ENCODE data around the gene DNAJC7.

The DNAJC7 gene

DNA sequence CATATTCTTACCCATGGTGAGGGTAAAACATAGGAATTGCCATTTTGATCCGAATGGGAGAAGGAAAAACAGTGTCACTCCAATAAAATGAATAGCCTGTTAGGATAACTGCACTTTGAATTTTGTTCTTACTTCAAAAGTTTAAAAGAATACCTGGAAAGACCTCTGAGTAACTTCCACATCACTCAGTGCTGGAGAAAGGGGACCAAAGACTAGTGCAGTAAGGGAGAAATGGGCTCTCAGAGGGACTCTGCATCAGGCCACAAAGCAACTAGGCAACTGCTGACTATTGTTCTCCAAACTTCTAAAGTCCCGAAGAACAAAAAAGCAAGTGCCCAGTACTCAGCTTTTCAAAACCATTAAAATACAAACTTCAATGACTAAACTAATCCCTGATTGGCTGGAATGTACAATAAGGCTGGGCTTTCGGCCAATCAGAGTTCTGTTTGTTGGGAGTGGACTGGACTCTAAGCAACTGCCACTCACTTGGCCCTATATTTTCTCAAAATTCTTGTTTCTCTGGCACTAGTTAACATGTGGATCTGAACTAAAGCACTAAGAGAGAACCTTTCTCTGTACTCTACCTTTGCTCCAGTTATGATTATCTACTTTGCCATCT is 6.2 kb downstream of the DNAJC7 start:
- DNase-seq: no peak

DNA sequence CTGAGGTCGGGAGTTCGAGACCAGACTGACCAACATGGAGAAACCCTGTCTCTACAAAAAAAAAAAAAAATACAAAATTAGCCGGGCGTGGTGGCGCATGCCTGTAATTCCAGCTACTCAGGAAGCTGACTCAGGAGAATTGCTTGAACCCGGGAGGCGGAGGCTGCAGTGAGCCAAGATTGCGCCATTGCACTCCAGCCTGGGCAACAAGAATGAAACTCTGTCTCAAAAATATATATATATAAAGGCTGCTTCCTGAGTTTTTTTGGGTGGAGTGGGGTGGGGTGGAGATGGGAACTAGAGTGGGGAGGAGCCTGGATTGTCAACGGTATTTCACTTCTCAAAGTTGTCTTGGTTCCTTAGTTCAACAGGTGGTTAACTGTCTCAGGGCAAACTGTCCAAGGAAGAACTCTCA is 7.0 kb downstream of the DNAJC7 start:
- DNase-seq: peak; percentile 48

DNA sequence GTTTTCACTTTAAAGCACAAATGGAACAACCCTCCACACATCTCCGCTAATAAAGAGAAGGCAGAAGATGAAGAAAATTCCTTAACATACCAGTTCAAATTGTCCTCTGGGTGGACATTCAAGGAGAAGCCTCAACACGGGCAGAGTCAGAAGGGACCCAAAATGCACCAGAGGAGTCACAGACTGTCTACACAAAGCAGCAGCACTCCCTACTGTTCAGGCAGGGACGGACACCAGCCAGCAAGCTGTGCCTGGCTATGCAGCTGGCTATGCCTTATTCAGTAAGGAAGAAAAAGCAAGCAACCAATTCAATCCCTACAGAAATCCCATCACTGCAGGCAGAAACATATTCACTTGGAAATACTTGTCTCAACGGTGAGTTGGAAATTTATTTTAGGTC is 8.1 kb downstream of the DNAJC7 start:
- DNase-seq: no peak

DNA sequence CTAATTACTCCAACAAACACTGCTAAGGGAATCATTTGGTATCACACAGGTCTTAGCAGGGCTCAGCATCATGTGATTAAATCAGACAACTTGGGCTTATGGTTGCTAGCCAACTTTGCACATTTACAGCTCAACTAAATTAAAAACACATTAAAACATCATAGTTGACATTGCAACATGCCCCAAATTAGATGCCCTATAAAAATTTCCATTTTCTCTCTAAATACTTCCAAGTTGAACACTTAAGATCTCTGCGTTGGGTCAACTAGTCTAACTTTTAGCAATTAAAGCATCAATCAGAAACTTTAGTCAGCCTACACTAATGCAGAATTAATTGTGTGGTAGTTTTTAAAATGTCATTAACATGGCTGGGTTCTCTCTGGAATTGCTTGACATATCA is 12.1 kb downstream of the DNAJC7 start:
- no peak for DNase-seq

DNA sequence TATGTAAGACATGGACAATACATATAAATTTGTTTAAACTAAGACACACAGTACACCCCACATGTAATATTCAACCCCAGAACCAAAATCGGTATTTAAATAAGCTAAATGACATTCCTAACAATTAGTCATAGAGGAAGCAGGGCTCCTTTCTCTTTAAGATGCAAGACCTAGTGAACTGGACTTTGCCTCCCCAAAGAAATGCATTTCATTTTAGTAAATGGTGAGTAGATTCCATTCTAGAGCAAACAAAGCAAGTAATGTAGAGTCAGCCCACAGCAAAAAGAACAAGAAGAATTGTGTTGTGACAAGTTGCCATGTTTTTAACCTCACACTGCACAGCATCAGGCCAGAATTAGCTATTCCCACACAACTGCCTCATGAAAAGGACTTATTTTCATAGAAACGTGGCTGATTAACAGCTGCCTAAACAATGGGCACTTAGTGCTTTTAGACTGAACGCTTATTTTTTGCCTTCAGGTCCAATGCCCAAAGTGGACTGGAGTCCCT is 14.4 kb downstream of the DNAJC7 start:
- no peak for DNase-seq

- no peak for DNase-seq
Measured at GRCh38 chr17:42002175-42002791, 15.0 kb downstream of the DNAJC7 start.

DNA sequence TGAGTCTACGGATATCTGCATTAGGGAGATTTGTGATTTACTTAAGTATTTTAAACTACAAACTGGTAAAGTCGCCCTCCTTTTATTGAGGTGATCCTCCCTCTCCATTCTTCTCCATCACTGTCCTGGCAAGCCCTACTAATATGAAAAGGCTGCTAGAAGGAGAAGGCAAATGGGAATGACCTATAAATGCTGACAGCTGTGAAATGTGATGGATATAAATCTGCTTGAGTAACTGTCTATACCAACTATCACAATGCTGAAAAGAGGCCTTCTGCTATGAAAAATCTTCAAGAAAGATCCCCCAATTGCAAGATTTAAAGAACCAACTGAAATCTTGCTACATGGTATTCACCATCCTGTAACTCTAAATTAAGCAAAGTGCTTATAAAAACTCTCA is 15.5 kb downstream of the DNAJC7 start:
- no peak for DNase-seq

GRCh38 chr17:42000413-42001133 is 16.7 kb downstream of the DNAJC7 start:
- no peak for DNase-seq

DNA sequence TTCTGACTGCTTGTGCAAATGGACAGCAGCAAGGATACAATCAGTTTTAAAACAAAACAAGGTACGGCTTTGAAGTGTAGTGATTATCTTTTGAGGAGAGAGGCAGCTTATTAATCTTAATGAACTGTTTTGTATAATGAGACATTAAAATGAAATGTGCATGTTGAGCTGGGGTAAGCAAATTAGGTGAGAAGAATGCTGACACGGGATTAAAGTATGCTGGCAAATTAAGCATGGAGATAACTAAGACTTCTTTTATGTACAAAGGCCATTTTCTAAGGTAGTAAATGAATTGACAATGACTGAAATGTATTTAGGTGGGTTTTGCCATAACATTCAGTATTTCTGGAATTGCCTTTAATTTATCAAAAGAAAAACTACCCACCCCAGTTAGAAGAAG is 18.7 kb downstream of the DNAJC7 start:
- DNase-seq: no peak

- DNase-seq: no peak
Measured at GRCh38 chr17:41996855-41997164, 20.4 kb downstream of the DNAJC7 start.

- no peak for DNase-seq
Measured at GRCh38 chr17:41992576-41992975, 24.7 kb downstream of the DNAJC7 start.

DNA sequence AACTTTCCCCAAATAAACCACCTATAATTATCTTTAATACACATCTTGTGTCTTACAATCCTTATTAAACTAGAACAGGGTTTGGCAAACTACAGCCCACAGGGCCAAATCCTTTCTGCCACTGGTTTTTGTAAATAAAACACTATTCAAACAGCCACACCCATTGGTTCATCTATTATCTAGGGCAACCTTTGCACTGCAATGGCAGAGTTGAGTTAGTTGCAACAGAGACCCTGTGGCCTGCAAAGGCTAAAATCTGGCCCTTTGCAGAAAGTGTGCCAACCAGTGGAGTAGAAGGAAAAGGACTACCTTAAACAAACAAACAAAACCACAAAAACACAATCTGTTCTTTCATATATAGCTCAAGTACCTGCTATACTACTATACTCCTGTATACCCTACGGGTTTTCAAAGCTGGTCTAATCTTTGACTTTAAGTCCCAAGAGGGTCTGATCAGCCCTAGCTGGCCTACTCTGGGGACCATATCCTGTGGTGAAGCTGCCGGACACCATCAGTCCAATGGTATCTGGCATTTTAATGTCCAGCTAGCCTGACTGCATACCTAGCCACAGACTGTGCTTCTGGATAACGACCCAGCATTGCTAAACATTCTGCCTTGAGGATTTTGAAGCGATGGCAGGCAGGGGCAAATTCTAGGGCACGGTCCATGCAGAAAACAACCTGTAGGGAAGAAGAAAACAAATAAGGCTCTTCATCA is 27.4 kb downstream of the DNAJC7 start:
- no peak for DNase-seq

DNA sequence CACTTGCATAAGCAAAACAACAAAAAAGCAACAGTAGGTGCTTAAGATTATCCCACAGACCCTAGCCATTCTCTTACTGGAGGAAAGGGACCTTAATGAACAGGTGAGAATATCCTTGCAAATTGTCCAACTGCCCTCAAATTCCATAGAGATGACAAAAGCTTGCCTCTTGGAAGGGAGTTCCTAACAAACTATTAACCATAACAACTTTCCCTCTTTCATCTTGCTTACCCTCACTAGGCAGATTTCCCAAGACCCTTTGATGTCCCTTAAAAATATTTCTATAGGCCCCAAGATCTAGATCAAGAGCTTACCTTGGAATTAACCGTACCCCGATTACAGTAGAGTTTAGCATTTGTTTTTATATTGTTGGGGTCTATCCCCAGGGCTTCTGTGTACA is 28.8 kb downstream of the DNAJC7 start:
- no peak for DNase-seq

- no peak for DNase-seq
Measured at GRCh38 chr17:41987642-41988041, 29.6 kb downstream of the DNAJC7 start.

DNA sequence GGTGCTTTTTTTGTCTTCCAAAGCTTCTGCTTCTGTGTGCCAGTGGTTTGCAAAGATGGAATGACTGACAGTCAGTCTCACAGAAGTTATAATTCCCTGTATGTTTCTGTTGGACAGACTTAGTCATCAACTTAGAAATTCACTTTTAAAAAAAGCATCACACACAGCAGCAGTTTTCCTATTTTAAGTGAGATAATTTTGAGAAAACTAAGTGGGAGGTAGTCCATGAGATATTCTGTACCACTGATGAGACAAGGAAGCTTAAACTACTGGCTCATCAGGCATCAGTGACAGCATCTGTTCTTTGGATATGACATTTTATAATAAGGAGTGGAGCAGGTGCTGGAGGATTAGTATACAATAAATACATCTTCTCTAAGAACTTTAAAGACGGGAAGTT is 30.6 kb downstream of the DNAJC7 start:
- DNase-seq: no peak

DNA sequence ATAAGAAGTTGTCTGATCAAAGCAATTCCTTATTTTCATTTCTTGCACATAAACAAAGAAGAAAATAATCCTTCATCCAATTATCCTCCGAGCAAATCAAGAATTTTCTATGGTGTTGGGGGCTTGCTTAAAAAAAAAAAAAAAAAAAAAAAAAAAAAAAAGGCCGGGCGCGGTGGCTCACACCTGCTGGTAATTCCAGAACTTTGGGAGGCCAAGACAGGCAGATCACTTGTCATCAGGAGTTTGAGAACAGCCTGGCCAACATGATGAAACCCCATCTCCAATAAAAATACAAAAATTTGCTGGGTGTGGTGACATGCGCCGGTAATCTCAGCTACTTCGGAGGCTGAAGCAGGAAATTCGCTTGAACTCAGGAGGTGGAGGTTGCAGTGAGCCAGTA is 31.3 kb downstream of the DNAJC7 start:
- DNase-seq: no peak

DNA sequence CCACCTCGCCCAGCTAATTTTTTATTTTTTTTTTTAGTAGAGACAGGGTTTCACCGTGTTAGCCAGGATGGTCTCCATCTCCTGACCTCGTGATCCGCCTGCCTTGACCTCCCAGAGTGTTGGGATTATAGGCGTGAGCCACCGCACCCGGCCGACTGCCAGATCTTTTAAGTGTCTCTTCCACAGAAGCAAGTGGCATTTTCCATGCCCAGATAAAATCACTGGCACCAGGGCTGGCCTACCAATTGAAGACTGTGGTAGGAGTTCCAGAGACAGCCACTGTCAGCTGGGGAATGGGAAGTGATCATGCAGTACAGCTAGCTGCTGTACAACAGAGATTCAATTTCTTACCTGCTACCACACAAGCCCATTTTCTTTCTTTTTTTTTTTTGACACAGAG is 32.8 kb downstream of the DNAJC7 start:
- no peak for DNase-seq

DNA sequence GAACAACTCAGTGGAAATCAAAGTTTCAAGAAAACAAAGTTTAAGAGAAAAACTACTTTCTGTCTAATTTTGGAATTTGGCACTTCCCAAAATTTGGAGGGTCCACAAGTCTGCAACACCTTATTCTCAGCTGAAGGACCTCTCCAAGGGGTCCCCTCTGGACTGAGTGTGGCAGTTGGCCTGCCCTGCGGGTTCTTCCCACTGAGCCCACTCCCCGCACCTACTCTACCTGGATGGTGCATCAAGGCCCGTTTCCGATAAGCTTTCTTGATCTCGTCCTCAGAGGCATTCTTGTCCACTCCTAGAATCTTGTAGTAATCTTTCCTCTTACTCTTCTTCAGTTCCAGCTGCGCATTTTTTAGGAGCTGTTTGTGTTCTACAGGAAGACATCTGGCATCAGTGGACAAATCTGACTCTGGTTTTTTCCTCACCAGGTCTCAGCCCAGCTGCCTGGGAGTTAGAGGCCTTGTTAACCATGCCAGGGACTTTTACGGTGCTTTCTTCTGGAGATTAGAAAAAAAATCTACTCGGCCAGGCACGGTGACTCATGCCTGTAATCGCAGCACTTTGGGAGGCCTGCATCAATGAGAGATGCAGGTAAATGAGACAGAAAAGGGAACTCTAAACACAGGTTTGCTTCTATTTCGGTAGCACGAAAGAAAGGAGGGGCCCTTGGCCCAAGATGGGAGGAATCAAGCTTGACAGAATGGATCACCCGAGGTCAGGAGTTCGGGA is 35.0 kb downstream of the DNAJC7 start:
- DNase-seq: no peak

GRCh38 chr17:41977991-41978390 is 39.2 kb downstream of the DNAJC7 start:
- no peak for DNase-seq

DNA sequence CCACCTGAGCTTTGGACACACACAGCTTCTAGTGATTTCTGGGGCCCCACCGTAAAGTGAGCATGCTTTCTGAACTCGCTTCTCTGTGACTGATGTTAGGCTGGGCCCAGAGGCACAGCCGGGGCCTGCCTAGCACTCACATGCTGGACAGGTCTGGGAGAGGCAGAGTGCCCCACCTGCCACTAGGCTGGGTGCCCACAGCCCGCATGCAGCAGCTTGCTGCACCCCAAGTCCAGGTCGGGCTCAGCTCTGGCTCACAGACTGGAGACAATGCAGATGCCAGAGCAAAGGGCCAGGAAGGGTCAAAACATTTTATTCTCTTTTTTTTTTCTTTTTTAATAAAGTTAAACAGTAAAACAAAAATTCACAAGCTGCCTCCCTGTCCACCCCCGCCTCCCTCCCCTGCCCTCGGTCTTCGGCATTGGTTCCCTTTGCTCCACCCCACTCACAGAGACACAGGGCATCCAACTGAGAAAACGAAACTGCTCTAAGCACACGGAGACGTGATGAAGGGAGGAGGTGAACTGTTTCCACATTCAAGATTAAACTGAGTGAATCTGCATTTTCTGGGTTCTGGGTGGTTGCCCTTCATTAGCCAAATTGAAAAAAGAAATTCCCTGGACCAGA is 41.0 kb downstream of the DNAJC7 start:
- no peak for DNase-seq

- DNase-seq: no peak
Measured at GRCh38 chr17:41975099-41976083, 41.8 kb downstream of the DNAJC7 start.

Data from CD4-positive, alpha-beta T cell treated with Interleukin-15 for 1 hour (primary cell).